Measurements from ENCODE around the gene CDK14.

The CDK14 gene

GRCh38 chr7:91089382-91089963 lies 493.4 kb downstream of the CDK14 start:
- peak; percentile 61 for TF ChIP-seq RAD21 (IDR thresholded peaks at IDR 0.05; ENCODE audit: low read depth)
- TF ChIP-seq CEBPB (IDR thresholded peaks at IDR 0.05): no peak

GRCh38 chr7:91090684-91091083 lies 494.6 kb downstream of the CDK14 start:
- no peak for TF ChIP-seq EGR1 (IDR thresholded peaks at IDR 0.05)
- no peak for TF ChIP-seq REST (IDR thresholded peaks at IDR 0.05; ENCODE audit: low read depth)
- no peak for TF ChIP-seq CEBPB (IDR thresholded peaks at IDR 0.05)
- TF ChIP-seq NFIC (IDR thresholded peaks at IDR 0.05): no peak

DNA sequence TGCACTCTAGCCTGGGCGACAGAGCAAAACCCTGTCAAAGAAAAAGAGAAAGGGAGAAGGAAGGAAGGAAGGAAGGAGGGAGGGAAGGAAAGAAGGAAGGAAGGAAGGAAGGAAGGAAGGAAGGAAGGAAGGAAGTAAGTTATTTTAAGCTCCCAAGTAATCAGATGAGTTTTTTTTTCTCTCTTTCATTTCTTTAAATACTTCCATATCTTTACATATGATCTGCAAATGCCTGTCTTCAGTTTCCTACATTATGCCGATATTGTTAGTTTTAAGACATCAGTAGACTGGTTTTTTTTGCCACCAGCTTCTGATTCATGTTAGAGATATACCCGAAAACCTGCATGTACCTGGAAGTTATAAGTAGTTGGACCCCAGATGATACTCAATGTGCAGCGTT lies 495.5 kb downstream of the CDK14 start:
- no peak for TF ChIP-seq EP300 (IDR thresholded peaks at IDR 0.05; ENCODE audit: borderline replicate concordance)
- no peak for TF ChIP-seq TEAD4 (IDR thresholded peaks at IDR 0.05)
- no peak for TF ChIP-seq TCF12 (IDR thresholded peaks at IDR 0.05; ENCODE audit: low read depth)
- no peak for TF ChIP-seq EGR1 (IDR thresholded peaks at IDR 0.05)
- no peak for TF ChIP-seq CREB1 (IDR thresholded peaks at IDR 0.05; ENCODE audit: low read depth)
- no peak for TF ChIP-seq NFIC (IDR thresholded peaks at IDR 0.05)
- no peak for TF ChIP-seq TAF1 (IDR thresholded peaks at IDR 0.05; ENCODE audit: low read depth)
- TF ChIP-seq RAD21 (IDR thresholded peaks at IDR 0.05; ENCODE audit: low read depth): no peak
- no peak for TF ChIP-seq ZBTB7A (IDR thresholded peaks at IDR 0.05; ENCODE audit: low read depth)
- TF ChIP-seq USF1 (IDR thresholded peaks at IDR 0.05): no peak
- TF ChIP-seq, protein P1, sequence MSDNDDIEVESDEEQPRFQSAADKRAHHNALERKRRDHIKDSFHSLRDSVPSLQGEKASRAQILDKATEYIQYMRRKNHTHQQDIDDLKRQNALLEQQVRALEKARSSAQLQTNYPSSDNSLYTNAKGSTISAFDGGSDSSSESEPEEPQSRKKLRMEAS (IDR thresholded peaks at IDR 0.05): no peak
- TF ChIP-seq YY1 (IDR thresholded peaks at IDR 0.05; ENCODE audit: low read depth): no peak
- TF ChIP-seq CEBPB (IDR thresholded peaks at IDR 0.05): no peak
- TF ChIP-seq FOXM1 (IDR thresholded peaks at IDR 0.05; ENCODE audit: borderline replicate concordance, low read depth): no peak
- TF ChIP-seq REST (IDR thresholded peaks at IDR 0.05; ENCODE audit: low read depth): no peak

DNA sequence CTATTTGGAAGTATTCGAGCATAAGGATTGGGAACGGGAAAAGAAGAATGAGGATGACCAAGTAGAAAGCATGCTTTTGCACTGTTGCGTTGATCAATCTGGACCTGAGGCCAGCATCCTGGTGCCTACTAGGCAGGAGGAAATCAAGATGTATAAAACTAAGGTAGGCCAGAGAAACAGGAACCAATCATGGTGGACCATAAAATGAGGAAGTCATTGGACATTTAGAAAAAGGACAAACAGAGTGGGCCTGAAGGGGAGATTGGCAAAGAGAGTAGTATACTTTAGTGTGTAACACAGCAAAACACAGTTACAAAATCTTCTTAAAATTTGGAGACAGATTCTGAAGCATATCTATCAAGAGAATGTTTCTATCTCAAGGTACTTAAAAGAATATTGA lies 497.1 kb downstream of the CDK14 start:
- no peak for TF ChIP-seq YY1 (IDR thresholded peaks at IDR 0.05; ENCODE audit: low read depth)

DNA sequence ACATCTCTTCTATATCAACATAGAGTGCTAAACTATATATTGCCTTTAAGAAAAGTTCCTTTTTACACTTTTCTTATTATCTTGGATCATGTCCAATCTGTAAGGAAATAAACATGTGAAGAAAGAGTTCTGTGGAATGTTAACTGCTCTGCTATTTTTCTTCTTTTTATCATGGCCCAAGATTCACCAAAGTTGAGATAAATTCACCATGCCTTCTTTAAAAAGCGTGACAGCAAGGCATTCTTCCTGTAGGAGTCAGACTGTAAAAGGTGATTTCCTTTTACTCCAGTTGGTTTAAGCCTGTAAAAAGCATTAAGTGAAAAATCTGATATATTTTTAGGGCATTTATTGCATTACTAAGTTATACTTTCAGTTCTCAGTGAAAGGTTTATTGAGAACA lies 502.4 kb downstream of the CDK14 start:
- TF ChIP-seq TAF1 (IDR thresholded peaks at IDR 0.05; ENCODE audit: low read depth) (no peak), EGR1 (IDR thresholded peaks at IDR 0.05) (no peak)

DNA sequence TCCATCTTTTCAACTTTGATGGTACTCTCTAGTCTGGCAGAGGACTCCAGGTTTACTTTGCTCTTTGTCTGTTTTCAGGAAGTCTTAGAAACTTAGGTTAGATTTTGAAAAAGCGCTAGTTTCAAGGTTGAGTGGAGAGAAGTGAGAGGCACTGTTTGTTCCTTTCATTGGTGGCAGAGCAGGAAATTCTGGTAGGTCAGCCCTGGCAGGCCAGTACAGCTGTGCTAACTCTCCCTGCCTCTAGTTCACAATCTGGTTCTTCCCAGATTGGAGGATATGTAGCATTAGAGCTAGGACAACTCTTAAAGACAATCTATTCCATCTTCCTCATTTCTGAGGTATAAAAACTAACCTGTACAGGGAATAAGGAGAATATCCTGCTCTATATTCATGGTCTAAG lies 507.2 kb downstream of the CDK14 start:
- TF ChIP-seq TAF1 (IDR thresholded peaks at IDR 0.05; ENCODE audit: low read depth) (no peak), ZBTB7A (IDR thresholded peaks at IDR 0.05; ENCODE audit: low read depth) (no peak), NFIC (IDR thresholded peaks at IDR 0.05) (no peak), TCF12 (IDR thresholded peaks at IDR 0.05; ENCODE audit: low read depth) (no peak), REST (IDR thresholded peaks at IDR 0.05; ENCODE audit: low read depth) (no peak)
- TF ChIP-seq, protein P1 (IDR thresholded peaks at IDR 0.05): no peak
